BLaER1 treated with 17β-estradiol and CSF1 and Interleukin-3, amounts not matched to agents 10 nM and 100 nM (cell line): Measurements from ENCODE around the gene PRR22.

Experiments used
- H3K27ac ChIP-seq, 11 experiments: shearing (Covaris generic); formaldehyde crosslinking; 2 replicates each; pipeline ENCODE4 v1.8.1; 2022
- H3K27me3 ChIP-seq, 11 experiments: shearing (Covaris generic); formaldehyde crosslinking; 2 replicates each; pipeline ENCODE4 v1.8.1; 2022
- H3K36me3 ChIP-seq, 11 experiments: shearing (Covaris generic); formaldehyde crosslinking; 2 replicates each; pipeline ENCODE4 v1.8.1; 2022
- H3K4me1 ChIP-seq, 10 experiments: shearing (Covaris generic); formaldehyde crosslinking; 2 replicates each; pipeline ENCODE4 v1.8.1; 2022
- H3K4me2 ChIP-seq, 11 experiments: shearing (Covaris generic); formaldehyde crosslinking; 2 replicates each; pipeline ENCODE4 v1.8.1; 2022
- H3K4me3 ChIP-seq, 10 experiments: shearing (Covaris generic); formaldehyde crosslinking; 2 replicates each; pipeline ENCODE4 v1.8.1; 2022
- H3K9ac ChIP-seq, 11 experiments: shearing (Covaris generic); formaldehyde crosslinking; 2 replicates each; pipeline ENCODE4 v1.8.1; 2022
- H3K9me3 ChIP-seq, 11 experiments: shearing (Covaris generic); formaldehyde crosslinking; replicated peaks in 1 of 11; 2 replicates each; pipeline ENCODE4 v1.8.1; 2022
- H4K20me1 ChIP-seq, 11 experiments: shearing (Covaris generic); formaldehyde crosslinking; 2 replicates each; pipeline ENCODE4 v1.8.1; 2022
- Cebpa-rat ChIP-seq, 11 experiments: shearing (Covaris generic); IDR thresholded peaks; 2 replicates each; pipeline ENCODE4 v1.8.1; 2022

Gene PRR22

DNA sequence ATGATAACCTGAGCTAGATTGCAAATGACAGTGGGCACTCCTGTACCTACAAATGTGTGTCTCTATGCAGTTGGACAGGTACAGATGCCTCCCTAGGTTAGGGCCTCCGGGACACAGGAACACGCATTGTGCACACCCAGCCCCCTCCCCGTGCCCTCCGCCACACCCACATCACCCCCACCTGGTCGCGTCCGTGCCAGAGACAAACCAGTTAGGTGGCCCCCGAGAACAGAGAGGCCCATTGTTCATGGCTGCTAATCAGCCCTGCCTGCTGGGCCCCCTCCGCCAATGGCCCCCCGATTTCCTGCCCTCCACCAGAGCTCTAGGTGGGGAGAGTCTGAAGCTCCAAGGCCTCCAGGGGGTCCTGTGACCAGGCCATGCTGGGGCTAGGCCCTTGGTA, 34.0 kb upstream of the PRR22 start:
- Histone ChIP-seq H3K4me3 (no peak overlapping the region), H3K36me3 (no peaks in the 10 kb centered on the region), H3K27me3 (no peaks in the 10 kb centered on the region), H4K20me1 (no peaks in the 10 kb centered on the region), H3K27ac (no peak overlapping the region), H3K9ac (no peak overlapping the region), H3K4me2 (no peak overlapping the region), H3K9me3 (no peaks in the 10 kb centered on the region), H3K4me1 (peaks cover 0 to 11% (median 3%) of the 10 kb centered on the region in 10 experiments; a peak in 5 of 20 replicates)
- TF ChIP-seq Cebpa-rat (IDR thresholded peaks at IDR 0.05) = no peak

DNA sequence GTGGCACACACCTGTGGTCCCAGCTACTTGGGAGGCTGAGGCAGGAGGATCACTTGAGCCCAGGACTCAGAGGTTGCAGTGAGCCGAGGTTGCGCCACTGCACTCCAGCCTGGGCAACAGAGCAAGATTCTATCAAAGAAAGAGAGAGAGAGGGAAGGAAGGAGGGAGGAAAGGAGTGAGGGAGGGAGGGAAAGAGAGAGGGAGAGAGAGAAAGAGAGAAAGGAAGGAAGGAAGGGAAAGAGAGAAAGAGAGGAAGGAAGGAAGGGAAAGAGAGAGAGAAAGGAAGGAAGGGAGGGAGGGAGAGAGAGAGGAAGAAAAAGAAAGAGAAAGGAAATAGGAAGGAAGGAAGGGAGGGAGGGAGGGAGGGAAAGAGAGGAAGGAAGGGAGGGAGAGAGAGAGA, 32.7 kb upstream of the PRR22 start:
- Histone ChIP-seq H4K20me1 (no peaks in the 10 kb centered on the region), H3K4me3 (no peak overlapping the region), H3K4me1 (peaks cover 0 to 11% (median 3%) of the 10 kb centered on the region in 10 experiments; a peak in 5 of 20 replicates), H3K9me3 (no peaks in the 10 kb centered on the region), H3K27me3 (no peaks in the 10 kb centered on the region), H3K9ac (no peak overlapping the region), H3K4me2 (no peak overlapping the region), H3K27ac (no peak overlapping the region), H3K36me3 (no peaks in the 10 kb centered on the region)
- TF ChIP-seq Cebpa-rat (IDR thresholded peaks at IDR 0.05) = no peak

DNA sequence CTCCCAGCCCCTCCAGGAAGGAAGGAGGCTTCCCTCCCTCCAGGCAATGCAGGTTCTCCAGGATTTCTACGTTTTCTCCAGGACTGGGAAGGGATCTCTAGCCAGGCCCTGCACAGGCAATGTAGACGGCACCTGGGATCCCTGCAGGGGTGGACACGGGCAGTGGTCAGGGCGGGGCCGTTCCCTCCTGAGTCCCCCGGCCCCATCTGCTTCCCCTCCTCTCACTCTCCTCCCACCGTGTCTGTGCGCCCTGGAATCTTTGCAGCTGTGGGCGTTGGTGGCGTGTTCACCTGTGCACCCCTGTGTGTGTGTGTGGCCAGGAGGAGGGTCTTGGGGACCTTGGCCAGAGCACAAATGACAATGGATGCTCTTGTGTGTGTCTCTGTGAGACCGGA, 30.3 kb upstream of the PRR22 start:
- Histone ChIP-seq H3K4me1 (peaks cover 0 to 11% (median 3%) of the 10 kb centered on the region in 10 experiments; a peak in 5 of 20 replicates), H3K36me3 (no peaks in the 10 kb centered on the region), H3K9ac (no peak overlapping the region), H3K27me3 (no peaks in the 10 kb centered on the region), H3K9me3 (no peaks in the 10 kb centered on the region), H4K20me1 (no peaks in the 10 kb centered on the region), H3K4me3 (no peak overlapping the region), H3K27ac (no peak overlapping the region), H3K4me2 (no peak overlapping the region)
- TF ChIP-seq Cebpa-rat (IDR thresholded peaks at IDR 0.05) = no peak

DNA sequence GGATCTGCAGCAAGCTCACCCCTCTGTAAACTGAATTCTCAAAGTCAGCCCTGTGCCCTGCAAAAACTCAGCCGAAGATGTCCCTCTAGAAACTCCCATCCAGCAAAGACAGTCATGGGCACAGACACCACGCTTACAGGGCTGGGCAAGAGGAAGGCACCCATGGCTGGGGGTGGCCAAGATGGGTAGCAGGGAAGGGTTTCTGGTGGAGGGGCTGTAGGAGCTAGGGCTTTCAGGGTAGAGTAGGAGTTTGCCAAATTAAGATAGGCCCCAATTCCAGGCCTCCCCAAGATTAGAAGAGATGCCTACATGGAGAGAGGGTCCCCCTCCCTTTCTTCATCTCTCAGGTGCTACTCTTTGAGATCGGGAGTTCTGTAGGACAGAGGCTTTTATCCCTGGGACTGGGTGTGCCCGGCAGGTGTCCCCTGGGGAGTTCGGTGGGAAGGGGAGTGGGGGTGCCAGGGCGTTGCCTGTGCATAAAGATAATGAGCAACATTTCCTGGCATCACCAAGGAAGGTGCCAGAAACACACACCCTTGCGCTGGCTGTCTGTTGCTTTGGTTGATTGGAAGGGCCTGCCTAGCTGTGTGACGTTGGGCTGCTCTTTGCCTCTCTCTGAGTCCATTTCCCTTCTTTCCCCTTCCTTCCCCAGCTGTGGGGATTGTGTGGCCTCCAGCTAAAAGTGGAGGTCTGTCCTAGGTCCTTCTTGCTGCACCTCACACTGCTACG, 29.7 kb upstream of the PRR22 start:
- Histone ChIP-seq H3K9me3 (no peaks in the 10 kb centered on the region), H4K20me1 (no peaks in the 10 kb centered on the region), H3K4me2 (no peak overlapping the region), H3K4me3 (no peak overlapping the region), H3K36me3 (no peaks in the 10 kb centered on the region), H3K4me1 (peaks cover 0 to 13% (median 4%) of the 10 kb centered on the region in 10 experiments; a peak in 10 of 20 replicates), H3K27me3 (no peaks in the 10 kb centered on the region), H3K9ac (no peak overlapping the region), H3K27ac (no peak overlapping the region)
- no peak for TF ChIP-seq Cebpa-rat (IDR thresholded peaks at IDR 0.05)

DNA sequence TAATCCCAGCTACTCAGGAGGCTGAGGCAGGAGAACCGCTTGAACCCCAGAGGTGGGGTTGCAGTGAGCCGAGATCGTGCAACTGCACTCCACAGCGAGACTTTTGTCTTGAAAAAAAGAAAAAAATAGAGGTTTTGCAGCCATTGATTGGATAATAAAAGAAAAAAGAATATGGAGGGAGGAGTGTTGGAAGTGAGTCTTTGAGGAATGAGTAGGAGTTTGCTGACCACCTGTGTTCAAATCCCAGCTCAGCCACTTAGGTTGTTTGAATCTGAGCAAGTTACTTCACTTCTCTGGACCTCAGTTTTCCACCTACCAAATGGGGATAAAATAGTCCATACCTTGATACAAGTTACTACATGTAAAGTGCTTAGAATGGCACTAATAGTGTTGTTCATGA, 26.6 kb upstream of the PRR22 start:
- H3K4me2 ChIP-seq = no peak overlapping the region
- no peak for TF ChIP-seq Cebpa-rat (IDR thresholded peaks at IDR 0.05)
- no peak overlapping the region for H3K4me3 ChIP-seq
- H4K20me1 ChIP-seq = no peaks in the 10 kb centered on the region; a peak in 1 of 22 replicates
- no peaks in the 10 kb centered on the region for H3K36me3 ChIP-seq
- no peak overlapping the region for H3K9ac ChIP-seq
- H3K27me3 ChIP-seq = peaks cover 1 to 10% (median 5%) of the 10 kb centered on the region in 11 experiments; a peak in 19 of 22 replicates
- H3K4me1 ChIP-seq = peaks cover 0 to 22% (median 16%) of the 10 kb centered on the region in 10 experiments; a peak in 17 of 20 replicates
- H3K27ac ChIP-seq = no peak overlapping the region
- H3K9me3 ChIP-seq = no peaks in the 10 kb centered on the region

DNA sequence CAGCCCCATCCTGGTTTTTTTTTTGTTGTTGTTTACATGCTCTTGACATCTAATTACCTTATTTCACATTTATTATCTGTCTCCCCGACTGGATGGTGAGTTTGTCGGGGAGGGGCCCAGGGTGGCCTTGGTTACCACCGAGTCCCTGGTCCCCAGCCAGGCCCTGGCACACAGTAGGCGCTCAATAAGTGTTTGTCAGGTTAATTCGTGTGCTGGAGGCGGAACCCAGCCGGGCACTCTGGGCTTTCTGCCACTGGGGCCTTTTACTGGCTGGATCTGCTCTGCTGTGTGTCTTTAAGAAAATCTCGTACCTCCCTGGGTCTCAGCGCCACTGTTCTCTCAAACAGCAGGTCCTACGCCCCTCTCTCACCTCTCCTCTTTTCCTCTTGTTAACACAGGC, 24.9 kb upstream of the PRR22 start:
- H3K9ac ChIP-seq = peak overlapping the region in 1 of 11 experiments; percentile 0; a peak in 1 of 22 replicates

DNA sequence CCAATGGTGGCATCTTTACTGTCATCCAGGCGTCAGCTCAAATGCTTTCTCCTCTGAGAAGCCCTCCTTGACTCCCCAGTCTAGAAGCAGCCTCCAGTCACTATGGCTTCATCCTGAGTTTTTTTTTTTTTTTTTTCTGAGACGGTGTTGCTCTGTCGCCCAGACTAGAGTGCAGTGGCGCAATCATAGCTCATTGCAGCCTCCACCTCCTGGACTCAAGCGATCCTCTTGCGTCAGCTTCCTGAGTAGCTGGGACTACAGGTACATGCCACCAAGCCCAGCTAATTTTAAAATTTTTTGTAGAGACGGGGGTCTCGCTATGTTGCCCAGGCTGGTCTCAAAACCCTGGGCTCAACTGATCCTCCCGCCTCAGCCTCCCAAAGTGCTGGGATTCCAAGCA, 24.5 kb upstream of the PRR22 start:
- Histone ChIP-seq H3K4me3 (no peak overlapping the region), H3K9me3 (no peaks in the 10 kb centered on the region), H3K36me3 (no peaks in the 10 kb centered on the region), H3K27ac (peak overlapping the region in 3 of 11 experiments; percentile 32 to 36 (median 32); a peak in 3 of 22 replicates), H4K20me1 (peaks cover 0 to 5% (median 0%) of the 10 kb centered on the region in 11 experiments; a peak in 3 of 22 replicates), H3K4me2 (peak overlapping the region in 8 of 11 experiments; percentile 16 to 60 (median 38); a peak in 9 of 22 replicates), H3K27me3 (peaks cover 20 to 31% (median 25%) of the 10 kb centered on the region in 11 experiments), H3K4me1 (peaks cover 0 to 37% (median 25%) of the 10 kb centered on the region in 10 experiments; a peak in 17 of 20 replicates), H3K9ac (0 out of 22 replicates have a peak overlapping the region, but pooled peaks of 1 of the 11 experiments have one; percentile 0)
- peak in 6 of 11 experiments; percentile 15 to 75 (median 34); a peak in 5 of 22 replicates for TF ChIP-seq Cebpa-rat (IDR thresholded peaks at IDR 0.05)

More for the DNA sequence above, 24.9 kb upstream of the PRR22 start:
- no peak for TF ChIP-seq Cebpa-rat (IDR thresholded peaks at IDR 0.05)
- Histone ChIP-seq H3K27ac (peak overlapping the region in 3 of 11 experiments; percentile 32 to 36 (median 32); a peak in 3 of 22 replicates), H3K4me3 (no peak overlapping the region), H3K4me2 (peak overlapping the region in 8 of 11 experiments; percentile 16 to 60 (median 38); a peak in 8 of 22 replicates), H3K36me3 (no peaks in the 10 kb centered on the region), H4K20me1 (peaks cover 0 to 2% (median 0%) of the 10 kb centered on the region in 11 experiments; a peak in 3 of 22 replicates), H3K4me1 (peaks cover 0 to 33% (median 22%) of the 10 kb centered on the region in 10 experiments; a peak in 17 of 20 replicates), H3K9me3 (no peaks in the 10 kb centered on the region), H3K27me3 (peaks cover 16 to 27% (median 21%) of the 10 kb centered on the region in 11 experiments)

DNA sequence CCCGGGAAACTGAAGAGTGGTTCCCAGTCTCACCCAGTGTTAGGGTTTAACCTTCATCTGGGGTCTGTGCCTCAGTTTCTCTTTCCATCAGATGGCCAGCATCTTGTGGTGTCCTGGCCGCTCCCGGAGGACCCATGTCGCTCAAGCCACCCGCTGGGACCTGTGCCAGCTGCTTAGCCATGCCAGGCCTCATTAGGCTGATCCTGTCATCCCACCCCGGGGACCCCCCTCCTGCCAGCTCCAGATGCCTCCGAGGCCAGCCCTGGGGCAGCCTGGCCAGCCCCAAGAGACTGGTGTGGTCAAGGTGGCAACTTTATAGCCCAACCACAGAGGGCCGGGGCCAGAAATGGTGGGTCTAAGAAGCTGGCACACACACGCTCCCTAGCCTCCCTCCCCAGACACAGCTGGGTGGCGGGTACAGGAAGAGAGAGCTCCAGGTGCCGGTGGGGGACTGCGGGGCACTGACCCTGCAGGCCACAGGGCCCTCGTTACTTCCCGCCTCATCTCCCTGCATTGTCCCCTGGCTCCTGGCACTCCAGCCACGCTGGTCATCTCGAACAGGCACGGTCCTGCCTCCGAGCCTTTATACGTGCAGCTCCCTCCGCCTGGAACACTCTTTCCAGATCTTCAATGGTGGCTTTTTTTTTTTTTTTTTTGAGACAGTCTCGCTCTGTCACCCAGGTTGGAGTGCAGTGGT, 23.7 kb upstream of the PRR22 start:
- peaks cover 20 to 38% (median 27%) of the 10 kb centered on the region in 11 experiments for H3K27me3 ChIP-seq

DNA sequence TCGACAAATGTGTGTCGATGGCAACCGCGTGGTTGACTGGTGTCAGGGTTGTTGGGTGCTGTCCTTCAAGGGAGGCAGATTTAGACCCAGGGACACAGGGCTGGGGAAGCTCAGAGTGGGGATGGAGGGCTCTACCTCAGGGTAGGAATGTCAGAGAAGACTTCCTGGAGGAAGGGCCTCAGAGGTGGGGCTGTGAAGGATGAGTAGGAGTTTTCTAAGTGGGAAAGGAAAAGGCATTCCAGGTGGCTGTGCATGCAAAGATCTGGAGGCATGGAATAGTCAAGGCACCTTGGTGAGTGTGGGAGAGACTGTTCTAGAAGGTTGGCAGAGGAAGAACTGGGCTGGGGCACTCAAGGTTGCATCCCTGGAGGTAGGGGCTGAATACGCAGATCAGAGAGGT, 22.4 kb upstream of the PRR22 start:
- Histone ChIP-seq H3K36me3 (no peaks in the 10 kb centered on the region), H4K20me1 (peaks cover 0 to 5% (median 0%) of the 10 kb centered on the region in 11 experiments; a peak in 3 of 22 replicates), H3K4me3 (no peak overlapping the region), H3K4me2 (no peak overlapping the region), H3K27ac (no peak overlapping the region), H3K9ac (no peak overlapping the region), H3K4me1 (peaks cover 7 to 56% (median 45%) of the 10 kb centered on the region in 10 experiments; a peak in 19 of 20 replicates), H3K27me3 (peaks cover 20 to 38% (median 27%) of the 10 kb centered on the region in 11 experiments), H3K9me3 (no peaks in the 10 kb centered on the region)
- TF ChIP-seq Cebpa-rat (IDR thresholded peaks at IDR 0.05) = no peak

More for the DNA sequence above, 23.7 kb upstream of the PRR22 start:
- no peak for TF ChIP-seq Cebpa-rat (IDR thresholded peaks at IDR 0.05)
- Histone ChIP-seq H3K27ac (peak overlapping the region in 4 of 11 experiments; percentile 1 to 29 (median 20); a peak in 2 of 22 replicates), H3K9ac (peak overlapping the region in 6 of 11 experiments; percentile 0 to 51 (median 23); a peak in 4 of 22 replicates), H3K36me3 (no peaks in the 10 kb centered on the region), H4K20me1 (peaks cover 0 to 5% (median 0%) of the 10 kb centered on the region in 11 experiments; a peak in 3 of 22 replicates), H3K9me3 (no peaks in the 10 kb centered on the region), H3K4me2 (peak overlapping the region in 9 of 11 experiments; percentile 27 to 69 (median 60); a peak in 18 of 22 replicates), H3K4me3 (no peak overlapping the region), H3K4me1 (peaks cover 6 to 43% (median 31%) of the 10 kb centered on the region in 10 experiments; a peak in 19 of 20 replicates)
